SK-N-SH treated with all-trans-retinoic acid at 6 μM for 48 hours (cell line): ENCODE data around the gene TOP2B.

Experiments
- ARNTL ChIP-seq: fragments of 450-650 bp; formaldehyde crosslinking; IDR thresholded peaks from 2 replicates; pipeline ENCODE4 v1.5.0; 2020; ENCODE audit warnings: low read depth, mild to moderate bottlenecking, moderate library complexity, borderline replicate concordance
- BACH2 ChIP-seq: fragments of 250-450 bp; sonication (Bioruptor Pico); IDR thresholded peaks from 2 replicates; pipeline ENCODE4 v1.9.0; 2021; ENCODE audit warnings: mild to moderate bottlenecking, borderline replicate concordance
- GLIS3 ChIP-seq: fragments of 250-450 bp; sonication (Bioruptor Pico); IDR thresholded peaks from 2 replicates; pipeline ENCODE4 v1.5.0; 2020; ENCODE audit warnings: mild to moderate bottlenecking, moderate library complexity
- ISL1 ChIP-seq: fragments of 250-450 bp; sonication (Bioruptor Pico); IDR thresholded peaks from 2 replicates; pipeline ENCODE4 v2.1.2; 2022; ENCODE audit warnings: mild to moderate bottlenecking, moderate library complexity
- OSR1 ChIP-seq: fragments of 250-450 bp; sonication (Bioruptor Pico); IDR thresholded peaks from 2 replicates; pipeline ENCODE4 v1.8.0; 2022; ENCODE audit warnings: moderate library complexity, mild to moderate bottlenecking, inconsistent platforms
- PATZ1 ChIP-seq: fragments of 250-450 bp; sonication (Bioruptor Pico); IDR thresholded peaks from 2 replicates; pipeline ENCODE4 v1.8.0; 2020; ENCODE audit warnings: mild to moderate bottlenecking, moderate library complexity, borderline replicate concordance
- RARB ChIP-seq: fragments of 250-450 bp; sonication (Bioruptor Pico); IDR thresholded peaks from 2 replicates; pipeline ENCODE4 v1.8.0; 2021; ENCODE audit warnings: mild to moderate bottlenecking, moderate library complexity
- TOX ChIP-seq: fragments of 250-450 bp; sonication (Bioruptor Pico); IDR thresholded peaks from 2 replicates; pipeline ENCODE4 v1.8.0; 2021; ENCODE audit warnings: mild to moderate bottlenecking, moderate library complexity, borderline replicate concordance
- ZC3H10 ChIP-seq: fragments of 250-450 bp; sonication (Bioruptor Pico); IDR thresholded peaks from 2 replicates; pipeline ENCODE4 v1.5.1; 2021; ENCODE audit warnings: mild to moderate bottlenecking, moderate library complexity
- ZFP30 ChIP-seq: fragments of 450-650 bp; formaldehyde crosslinking; IDR thresholded peaks from 2 replicates; pipeline ENCODE4 v1.5.0; 2022; ENCODE audit warnings: mild to moderate bottlenecking, moderate library complexity
- ZNF70 ChIP-seq: fragments of 450-650 bp; formaldehyde crosslinking; IDR thresholded peaks from 2 replicates; pipeline ENCODE4 v1.5.0; 2020; ENCODE audit warnings: mild to moderate bottlenecking, moderate library complexity

GRCh38 chr3:25633919-25634318, 30.8 kb downstream of the TOP2B start:
- TF ChIP-seq BACH2 (CRISPR knock-in tag) (no peak), ZFP30 (CRISPR knock-in tag) (no peak), PATZ1 (CRISPR knock-in tag) (no peak), ZC3H10 (no peak), ZNF70 (CRISPR knock-in tag) (no peak), OSR1 (no peak), RARB (CRISPR knock-in tag) (no peak), TOX (CRISPR knock-in tag) (no peak), GLIS3 (no peak), ISL1 (no peak), ARNTL (no peak)
